NCI-H1930 (cell line): Measurements from ENCODE around the gene CPSF3.

ENCODE experiments used
- DNase-seq, 2 experiments: peaks; one replicate each; lab custom pipeline; 2025; lab: John Stamatoyannopoulos, UW

Gene CPSF3

DNA sequence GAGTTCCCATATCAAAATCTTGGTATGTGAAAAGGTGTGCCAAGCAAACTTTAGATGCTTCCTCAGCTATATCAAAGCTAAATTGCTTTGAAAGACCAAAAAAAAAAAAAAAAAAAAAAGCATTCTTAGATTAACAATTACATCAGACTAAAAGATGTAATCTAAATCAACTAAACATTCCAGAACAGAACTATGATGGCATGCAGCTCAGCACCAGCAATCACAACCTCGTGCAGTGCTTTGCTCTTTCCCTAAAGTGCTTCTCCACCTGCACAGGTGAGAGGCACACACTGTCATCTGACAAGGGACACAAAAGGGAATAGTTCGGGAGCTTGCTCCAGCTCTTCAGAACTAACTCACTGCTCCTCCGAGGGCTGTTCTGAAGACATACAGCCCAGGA, 94.7 kb downstream of the CPSF3 start:
- no peak for DNase-seq

DNA sequence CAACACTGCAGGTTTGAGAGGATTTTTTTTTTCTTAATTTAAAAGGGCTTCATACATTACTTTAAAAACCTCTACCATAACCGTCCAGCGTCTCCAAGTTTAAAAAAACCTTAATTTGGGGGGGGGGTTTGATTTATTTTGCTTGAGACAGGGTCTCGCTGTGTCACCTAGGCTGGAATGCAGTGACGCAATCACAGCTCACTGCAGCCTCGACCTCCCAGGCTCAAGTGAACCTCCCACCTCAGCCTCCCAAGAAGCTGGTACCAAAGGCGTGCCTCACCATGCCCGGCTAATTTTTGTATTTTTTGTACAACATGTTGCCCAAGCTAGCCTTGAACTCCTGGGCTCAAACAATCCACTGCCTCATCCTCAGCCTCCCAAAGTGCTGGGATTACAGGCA, 95.3 kb downstream of the CPSF3 start:
- no peak for DNase-seq

DNA sequence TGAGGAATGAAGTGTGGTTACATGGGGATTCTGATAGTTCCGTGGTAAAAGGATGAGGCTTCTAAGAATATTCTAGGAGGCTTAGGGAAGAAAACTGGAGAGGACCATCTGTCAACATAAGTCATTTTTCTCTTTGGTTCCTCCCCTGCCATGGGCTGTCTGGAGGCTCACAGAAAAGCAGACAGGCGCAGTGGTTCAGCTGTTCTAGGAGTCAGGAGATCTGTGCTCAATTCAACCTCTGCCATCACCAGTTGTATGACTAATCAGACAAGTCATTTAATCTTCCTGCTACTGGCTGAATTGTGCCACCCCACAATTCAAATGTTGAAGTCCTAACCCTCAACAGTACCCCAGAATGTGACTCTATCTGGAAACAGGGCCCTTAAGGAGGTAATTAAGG, 95.8 kb downstream of the CPSF3 start:
- DNase-seq: no peak
